HEK293 (cell line): ENCODE data around the gene NELL1.

Experiments
- ZFP3 ChIP-seq: fragments of 450-650 bp; formaldehyde crosslinking; IDR thresholded peaks from 2 replicates; pipeline ENCODE4 v1.5.1; 2016; ENCODE audit warnings: low read depth, missing biosample characterization, missing genetic modification characterization
- ZNF561 ChIP-seq: fragments of 450-650 bp; IDR thresholded peaks from 2 replicates; pipeline ENCODE4 v1.5.1; 2018; ENCODE audit warnings: missing biosample characterization, missing genetic modification characterization, borderline replicate concordance

DNA sequence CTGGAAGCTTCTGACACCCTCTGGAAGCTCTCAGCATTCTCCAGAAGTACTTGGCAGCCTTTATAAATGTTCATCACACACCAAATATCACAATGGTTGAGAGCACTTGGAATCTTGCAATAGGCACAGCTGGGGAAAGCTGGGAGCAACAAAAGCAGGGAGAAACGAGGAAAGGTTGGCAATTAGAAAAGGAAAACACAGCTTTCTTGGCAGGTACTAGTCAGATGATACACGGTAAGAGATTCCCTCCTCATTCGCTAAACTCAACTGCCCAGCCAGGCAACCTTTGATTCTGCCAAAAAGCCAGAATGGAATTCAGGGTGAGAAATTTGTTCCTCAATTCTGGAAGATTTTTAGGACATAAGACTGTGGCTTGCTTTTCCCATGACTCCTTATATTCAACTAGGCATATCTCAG is 946.6 kb downstream of the NELL1 start:
- TF ChIP-seq ZFP3 (tag by site-specific recombination) (no peak), ZNF561 (tag by site-specific recombination) (no peak)
